ENCODE measurements around the gene SON.

The SON gene

GRCh38 chr21:33541756-33542639, 840 bp upstream of the SON start, which contains the start of gene GART:
Gene GART, minus strand, starts transcription at chr21:33542117. Its CDS starts 2,802 bp downstream, at chr21:33539315.
- Mint-ChIP-seq H3K4me3 (peak within 1 kb of the TSS; percentile 93 to 95 (median 95)), H3K4me1 (peaks cover 32% of the 10 kb centered on the region), H3K27ac (peak within 1 kb of the TSS; percentile 99 to 100 (median 100)), H3K9me3 (no peaks in the 10 kb centered on the region), H3K36me3 (ENCODE audit: low read depth) (peaks cover 31% of the 10 kb centered on the region), H3K27me3 (ENCODE audit: low read depth) (no peaks in the 10 kb centered on the region)
- TF ChIP-seq, protein P1, sequence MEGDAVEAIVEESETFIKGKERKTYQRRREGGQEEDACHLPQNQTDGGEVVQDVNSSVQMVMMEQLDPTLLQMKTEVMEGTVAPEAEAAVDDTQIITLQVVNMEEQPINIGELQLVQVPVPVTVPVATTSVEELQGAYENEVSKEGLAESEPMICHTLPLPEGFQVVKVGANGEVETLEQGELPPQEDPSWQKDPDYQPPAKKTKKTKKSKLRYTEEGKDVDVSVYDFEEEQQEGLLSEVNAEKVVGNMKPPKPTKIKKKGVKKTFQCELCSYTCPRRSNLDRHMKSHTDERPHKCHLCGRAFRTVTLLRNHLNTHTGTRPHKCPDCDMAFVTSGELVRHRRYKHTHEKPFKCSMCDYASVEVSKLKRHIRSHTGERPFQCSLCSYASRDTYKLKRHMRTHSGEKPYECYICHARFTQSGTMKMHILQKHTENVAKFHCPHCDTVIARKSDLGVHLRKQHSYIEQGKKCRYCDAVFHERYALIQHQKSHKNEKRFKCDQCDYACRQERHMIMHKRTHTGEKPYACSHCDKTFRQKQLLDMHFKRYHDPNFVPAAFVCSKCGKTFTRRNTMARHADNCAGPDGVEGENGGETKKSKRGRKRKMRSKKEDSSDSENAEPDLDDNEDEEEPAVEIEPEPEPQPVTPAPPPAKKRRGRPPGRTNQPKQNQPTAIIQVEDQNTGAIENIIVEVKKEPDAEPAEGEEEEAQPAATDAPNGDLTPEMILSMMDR (IDR thresholded peaks at IDR 0.05; ENCODE audit: unreplicated experiment in 3 of 3): no peak

- Mint-ChIP-seq H3K27ac (peak overlapping the region; percentile 99 to 100 (median 100)), H3K4me3 (peak overlapping the region; percentile 93 to 95 (median 95)), H3K9me3 (no peaks in the 10 kb centered on the region), H3K4me1 (peaks cover 32% of the 10 kb centered on the region), H3K27me3 (ENCODE audit: low read depth) (no peaks in the 10 kb centered on the region), H3K36me3 (ENCODE audit: low read depth) (peaks cover 31% of the 10 kb centered on the region)
- TF ChIP-seq, protein P1 (IDR thresholded peaks at IDR 0.05; ENCODE audit: unreplicated experiment in 3 of 3): no peak
Measured at GRCh38 chr21:33543505-33544129, 779 bp downstream of the SON start.

GRCh38 chr21:33544451-33545195, 1.8 kb downstream of the SON start:
- TF ChIP-seq, protein P1 (IDR thresholded peaks at IDR 0.05; ENCODE audit: unreplicated experiment in 3 of 3): no peak
- Mint-ChIP-seq H3K36me3 (ENCODE audit: low read depth) (peaks cover 36% of the 10 kb centered on the region), H3K27me3 (ENCODE audit: low read depth) (no peaks in the 10 kb centered on the region)

DNA sequence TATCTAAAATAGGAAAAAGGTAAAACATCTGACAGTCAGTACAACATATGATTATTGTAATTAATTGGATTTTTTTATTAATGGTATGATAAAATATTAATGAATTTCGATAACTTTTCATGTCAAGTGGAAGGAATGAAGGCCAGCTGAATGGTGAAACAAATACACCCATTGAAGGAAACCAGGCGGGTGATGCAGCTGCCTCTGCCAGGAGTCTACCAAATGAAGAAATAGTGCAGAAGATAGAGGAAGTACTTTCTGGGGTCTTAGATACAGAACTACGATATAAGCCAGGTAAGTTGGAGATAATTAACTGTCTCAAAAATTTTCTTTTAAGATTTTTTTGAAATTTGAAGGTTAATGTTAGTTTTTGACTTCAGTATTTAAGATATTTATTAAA, 3.2 kb downstream of the SON start:
- no peaks in the 10 kb centered on the region for H3K27me3 Mint-ChIP-seq (ENCODE audit: low read depth)
- H3K9me3 Mint-ChIP-seq: peaks cover 4% of the 10 kb centered on the region
- no peak overlapping the region for H3K27ac Mint-ChIP-seq
- TF ChIP-seq, protein P1 (IDR thresholded peaks at IDR 0.05; ENCODE audit: unreplicated experiment in 3 of 3): no peak
- H3K4me1 Mint-ChIP-seq: peaks cover 24% of the 10 kb centered on the region
- peaks cover 50% of the 10 kb centered on the region for H3K36me3 Mint-ChIP-seq (ENCODE audit: low read depth)
- peak overlapping the region; percentile 67 to 79 (median 72) for H3K4me3 Mint-ChIP-seq

More at GRCh38 chr21:33544451-33545195, 1.8 kb downstream of the SON start:
- Mint-ChIP-seq H3K9me3 (no peaks in the 10 kb centered on the region), H3K4me3 (peak overlapping the region; percentile 93 to 95 (median 95)), H3K27ac (peak overlapping the region; percentile 99 to 100 (median 100)), H3K4me1 (peaks cover 32% of the 10 kb centered on the region)

GRCh38 chr21:33549848-33550771, 7.3 kb downstream of the SON start:
- no peak overlapping the region for H3K27ac Mint-ChIP-seq
- H3K4me3 Mint-ChIP-seq: no peak overlapping the region
- H3K4me1 Mint-ChIP-seq: peaks cover 16% of the 10 kb centered on the region
- H3K9me3 Mint-ChIP-seq: peaks cover 4% of the 10 kb centered on the region
- H3K27me3 Mint-ChIP-seq (ENCODE audit: low read depth): no peaks in the 10 kb centered on the region
- TF ChIP-seq, protein P1 (IDR thresholded peaks at IDR 0.05; ENCODE audit: unreplicated experiment in 3 of 3): no peak
- peaks cover 87% of the 10 kb centered on the region for H3K36me3 Mint-ChIP-seq (ENCODE audit: low read depth)

All from nephron (organoid).